Motor neuron (in vitro differentiated cells): ENCODE measurements around the gene ALPI. TPM values are rescaled to one million over a fixed set of nuclear protein-coding genes. Genes with fewer than 3 reads are reported as not detected.

Source experiments
- ATAC-seq, 8 experiments: fragments of 200-7000 bp; cut with Tn5 transposase; replicated peaks in 6 of 8; 2 replicates each; pipeline ENCODE4 v1.8.0; 2021; ENCODE audit warnings: mild to moderate bottlenecking in 8 of 8, moderate library complexity in 8 of 8
- H3K27ac ChIP-seq, 2 donors: fragments of 250-450 bp; sonication (Bioruptor Pico); 2 replicates each; pipeline ENCODE4 v1.9.0; 2021; ENCODE audit warnings: antibody characterized with exemption in 2 of 2, mild to moderate bottlenecking in 2 of 2, moderate library complexity in 1 of 2
- H3K4me1 ChIP-seq, 2 donors: fragments of 250-450 bp; sonication (Bioruptor Pico); replicated peaks in 1 of 2; 2 replicates each; pipeline ENCODE4 v1.6.1; 2021; ENCODE audit warnings: antibody characterized with exemption in 2 of 2, mild to moderate bottlenecking in 2 of 2, moderate library complexity in 1 of 2
- H3K4me3 ChIP-seq, 5 donors: fragments of 250-450 bp; sonication (Bioruptor Pico); 2 replicates each; pipeline ENCODE4 v1.9.0; 2021; ENCODE audit warnings: antibody characterized with exemption in 5 of 5, mild to moderate bottlenecking in 5 of 5, moderate library complexity in 4 of 5
- WGBS, 10 experiments: fragments of 450-650 bp; shearing (Covaris generic); methylation state at CpG; one replicate each; pipeline ENCODE4 v1.0.0; 2022; 5-methylcytosine and 5-hydroxymethylcytosine counted together
- in situ Hi-C, 9 experiments: fragments of 400-800 bp; cut with MboI; loops; one replicate each; pipeline ENCODE4 v1.15.0; 2021; ENCODE audit warnings: low sequenced_read_pairs in 9 of 9, low pct_unique_long_range_greater_than_20kb in 2 of 9; ENCODE audit not compliant: unreplicated experiment in 9 of 9
- total RNA-seq, 8 experiments: library from RNA; unstranded; fragments of 300-600 nt; gene quantifications; 2 replicates each; pipeline versions ENCODE4 v1.2.3 to v1.2.4, GENCODE V29; 2022

The ALPI gene
- total RNA-seq, 8 experiments from 2014 or later = 0.10 to 0.42 (median 0.18) TPM; not detected in 3

DNA sequence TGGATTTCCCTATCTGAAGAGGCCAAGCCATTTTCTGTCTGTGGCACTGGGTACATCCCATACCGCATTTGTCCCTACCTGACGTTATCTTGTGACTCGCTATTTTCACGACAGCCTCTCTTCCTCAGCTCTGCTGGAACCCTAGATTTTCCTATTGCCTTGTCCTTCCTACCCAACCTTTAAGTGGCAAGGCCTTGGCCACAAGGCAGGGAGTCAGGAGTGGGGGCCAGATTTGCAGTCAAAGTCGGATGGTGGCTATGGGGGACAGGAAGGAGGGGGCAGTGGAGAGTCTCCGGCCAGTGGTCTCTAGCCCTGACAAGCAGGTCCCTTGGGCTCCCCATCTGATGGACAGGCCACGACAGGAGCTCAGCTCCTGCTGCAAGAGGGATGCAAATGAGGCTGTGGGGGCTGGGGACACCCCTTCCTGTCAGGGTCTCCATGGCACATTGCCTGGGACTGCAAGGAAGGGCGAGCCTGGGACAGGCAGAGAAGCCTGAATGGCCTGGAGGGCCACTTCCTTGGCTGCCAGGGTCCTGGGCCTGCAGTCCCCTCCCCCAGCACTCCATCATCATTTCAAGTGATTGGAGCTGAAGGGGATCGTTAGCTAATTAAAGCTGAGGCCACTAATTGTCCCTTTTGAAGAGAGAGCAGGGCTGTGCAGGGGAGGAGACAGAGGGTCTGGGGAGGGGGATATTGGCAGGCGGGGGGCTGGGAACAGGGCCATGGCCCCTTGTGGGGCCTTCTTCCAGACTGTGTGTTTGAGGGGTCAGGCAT is 37.9 kb downstream of the ALPI start:
- ATAC-seq = peak in 2 of 8 experiments; percentile 2 to 5
- Histone ChIP-seq H3K4me1 (peaks cover 66 to 67% of the 10 kb centered on the region in 2 donors), H3K4me3 (no peak overlapping the region), H3K27ac (peak overlapping the region; percentile 2 to 13)
- in situ Hi-C loops = no loop called here
- 6 to 100% (median 78%) methylated on average over 1 to 6 of the region's 10 CpGs; no CpG with 5 or more reads in 2 of the 10 experiments for WGBS, 10 experiments

DNA sequence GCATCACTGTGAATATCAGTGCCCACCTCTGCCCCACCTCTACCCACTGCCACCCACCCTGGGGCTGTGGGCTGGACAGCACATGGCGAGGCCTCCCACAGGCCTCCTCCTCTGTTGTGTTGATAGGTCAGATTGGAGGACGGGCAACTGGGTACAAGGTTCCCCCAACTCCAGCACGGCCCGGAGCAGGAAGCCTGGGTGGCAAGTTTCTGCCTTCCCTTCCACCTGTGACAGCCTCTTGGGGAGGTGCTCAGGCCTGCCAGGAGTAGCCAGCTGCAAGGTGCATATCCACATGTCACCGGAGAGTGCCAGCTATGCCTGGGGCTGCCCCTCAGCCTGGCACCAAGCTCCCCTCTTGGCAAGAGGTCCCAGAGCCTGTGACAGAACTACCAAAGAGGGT is 38.6 kb downstream of the ALPI start:
- WGBS, 10 experiments = 80 to 100% (median 80%) methylated on average over 1 to 3 of the region's 5 CpGs; no CpG with 5 or more reads in 7 of the 10 experiments
- in situ Hi-C loops = no loop called here
- no peak overlapping the region for H3K4me3 ChIP-seq
- peaks cover 61 to 63% of the 10 kb centered on the region in 2 donors for H3K4me1 ChIP-seq
- peak overlapping the region; percentile 2 to 13 for H3K27ac ChIP-seq
- no peak for ATAC-seq

DNA sequence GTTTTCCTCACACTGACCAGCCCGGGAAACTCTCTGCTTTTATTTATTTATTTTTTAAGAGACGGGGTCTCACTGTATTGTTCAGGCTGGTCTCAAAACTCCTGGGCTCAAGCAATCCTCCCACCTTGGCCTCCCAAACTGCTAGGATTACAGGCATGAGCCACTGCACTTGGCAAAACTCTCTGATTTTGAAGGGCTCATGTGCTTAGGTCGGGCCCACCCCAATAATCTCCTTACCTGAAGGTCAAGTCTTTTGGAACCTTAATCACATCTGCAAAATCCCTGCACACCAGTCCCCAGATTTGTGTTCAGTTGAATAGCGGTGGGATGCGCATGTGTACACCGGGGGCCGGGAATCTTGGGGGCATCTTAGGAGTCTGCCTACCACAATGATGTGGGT is 39.3 kb downstream of the ALPI start:
- in situ Hi-C loops = no loop called here
- peak overlapping the region in 1 of 2 donors; percentile 21 for H3K27ac ChIP-seq
- no peak for ATAC-seq
- no peak overlapping the region for H3K4me3 ChIP-seq
- WGBS, 10 experiments = 8 to 100% (median 33%) methylated on average over 1 to 6 of the region's 7 CpGs; no CpG with 5 or more reads in 3 of the 10 experiments
- peaks cover 58 to 63% of the 10 kb centered on the region in 2 donors for H3K4me1 ChIP-seq

DNA sequence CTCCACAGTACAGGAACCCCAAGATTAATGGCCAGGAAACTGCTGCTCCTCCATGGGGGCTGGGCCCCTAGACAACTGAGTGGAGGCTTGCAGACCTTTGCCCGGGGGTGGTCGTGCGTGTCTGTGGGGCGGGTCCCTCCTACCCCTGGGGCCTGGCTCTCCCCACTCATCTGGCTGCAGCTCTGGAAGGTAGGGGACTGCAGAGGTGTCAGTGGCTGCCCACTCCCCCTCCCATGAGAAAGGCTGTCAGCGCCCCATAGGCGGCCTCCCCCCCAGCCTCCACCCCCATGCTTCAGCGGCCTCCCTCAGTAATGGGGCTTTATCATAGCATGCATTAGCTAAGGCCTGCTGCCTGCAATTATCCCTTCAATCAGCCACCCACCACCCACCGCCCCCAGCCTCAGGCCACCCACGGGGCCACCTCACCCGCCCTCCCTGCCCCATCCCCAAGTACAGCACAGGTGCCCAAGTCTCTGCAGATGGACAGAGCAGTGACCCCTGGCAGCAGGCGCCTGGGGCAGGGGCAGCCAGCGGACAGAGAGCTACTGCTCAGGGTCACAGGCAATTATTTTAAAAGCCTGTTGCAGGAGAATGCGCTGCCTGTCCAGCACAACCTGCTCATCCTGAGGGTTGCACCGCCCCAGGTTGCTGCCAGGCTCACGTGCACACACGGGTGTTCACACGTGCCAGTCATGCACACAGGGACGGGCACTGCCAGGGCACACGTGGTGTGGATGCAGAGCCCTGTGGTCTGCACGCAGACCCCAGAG is 40.7 kb downstream of the ALPI start:
- in situ Hi-C loops = no loop called here
- 65% methylated on average over 4 of the region's 20 CpGs; no CpG with 5 or more reads in 9 of the 10 experiments for WGBS, 10 experiments
- Histone ChIP-seq H3K27ac (peak overlapping the region; percentile 54 to 56), H3K4me3 (no peak overlapping the region), H3K4me1 (peaks cover 61 to 63% of the 10 kb centered on the region in 2 donors)
- peak in 5 of 8 experiments; percentile 25 to 60 (median 36) for ATAC-seq

DNA sequence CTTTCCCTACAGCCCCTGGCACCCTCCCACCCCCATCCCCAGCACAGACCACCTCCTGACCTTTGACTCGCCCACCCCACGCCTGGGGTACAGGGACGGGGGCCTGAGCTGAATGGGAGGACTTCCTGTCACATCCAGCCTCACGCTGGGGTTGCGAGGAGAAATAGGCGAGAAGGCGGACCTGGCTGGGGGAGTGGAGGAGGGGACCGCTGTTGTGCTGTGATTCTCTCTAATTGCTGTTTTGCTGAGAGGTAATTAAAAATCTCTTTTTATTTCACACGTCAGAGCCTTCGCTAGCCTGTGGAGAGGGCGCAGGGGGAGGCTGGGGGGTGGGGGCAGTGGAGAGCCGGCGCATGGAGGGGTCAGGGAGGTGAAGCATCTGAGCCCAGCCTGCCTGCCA is 41.4 kb downstream of the ALPI start:
- peak in 5 of 8 experiments; percentile 13 to 51 (median 33) for ATAC-seq
- H3K4me1 ChIP-seq = peaks cover 67 to 70% of the 10 kb centered on the region in 2 donors
- H3K4me3 ChIP-seq = no peak overlapping the region
- peak overlapping the region; percentile 54 to 56 for H3K27ac ChIP-seq
- 50% methylated on average over 4 of the region's 13 CpGs; no CpG with 5 or more reads in 9 of the 10 experiments for WGBS, 10 experiments
- in situ Hi-C loops = no loop called here

DNA sequence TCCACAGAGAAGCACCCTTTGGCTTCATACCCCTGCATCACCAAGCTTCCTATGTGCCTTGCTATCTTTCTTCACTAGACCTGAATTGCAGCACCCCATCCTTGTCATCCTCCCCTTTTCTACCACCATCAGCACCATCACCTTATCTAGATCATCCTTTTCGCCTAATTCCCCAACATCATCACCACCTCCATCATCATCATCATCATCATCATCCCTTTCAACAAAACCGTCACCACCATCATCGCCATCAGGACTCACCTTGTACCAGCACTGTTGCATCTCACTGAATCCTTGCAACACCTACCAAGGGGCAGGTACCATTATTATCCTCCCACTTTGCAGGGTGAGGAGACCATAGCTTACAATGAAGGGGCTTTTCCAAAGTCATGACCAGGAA is 42.5 kb downstream of the ALPI start:
- 42 to 100% (median 86%) methylated on average over 2 to 3 of the region's 3 CpGs; no CpG with 5 or more reads in 3 of the 10 experiments for WGBS, 10 experiments
- no peak for ATAC-seq
- in situ Hi-C loops = no loop called here

DNA sequence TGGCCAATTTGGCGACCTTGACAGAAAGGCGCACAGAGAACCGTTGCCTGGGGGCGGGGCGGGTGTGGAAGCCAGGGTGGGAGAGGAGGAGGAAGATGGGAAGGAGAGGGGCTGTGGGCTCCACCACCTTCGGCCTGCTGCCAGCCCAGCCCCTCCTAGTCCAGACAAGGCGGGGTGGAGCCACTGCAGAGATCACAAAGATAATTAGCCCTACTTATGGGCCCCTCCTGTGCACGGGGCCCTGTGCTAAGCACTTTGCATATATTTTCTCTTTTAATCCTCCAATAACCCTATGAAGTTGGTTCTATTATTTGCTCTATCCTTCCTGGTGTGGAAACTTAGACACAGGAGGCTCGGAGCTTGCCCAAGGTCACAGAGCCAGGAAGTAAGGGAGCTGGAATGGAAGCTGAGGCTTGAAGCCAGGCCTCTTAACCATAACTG is 45.4 kb downstream of the ALPI start:
- in situ Hi-C loops = loop anchor here in 2 of 9 experiments (25.0 kb wide), 1 partner anchor 589 kb away; no protein-coding TSS in a partner anchor
- Histone ChIP-seq H3K27ac (peak overlapping the region; percentile 87), H3K4me1 (peaks cover 76 to 81% of the 10 kb centered on the region in 2 donors), H3K4me3 (no peak overlapping the region)
- WGBS, 10 experiments = 0 to 100% (median 60%) methylated on average over 1 to 3 of the region's 9 CpGs; no CpG with 5 or more reads in 5 of the 10 experiments
- no peak for ATAC-seq

More for the DNA sequence above, 42.5 kb downstream of the ALPI start:
- Histone ChIP-seq H3K27ac (no peak overlapping the region), H3K4me1 (peaks cover 70 to 73% of the 10 kb centered on the region in 2 donors), H3K4me3 (no peak overlapping the region)

DNA sequence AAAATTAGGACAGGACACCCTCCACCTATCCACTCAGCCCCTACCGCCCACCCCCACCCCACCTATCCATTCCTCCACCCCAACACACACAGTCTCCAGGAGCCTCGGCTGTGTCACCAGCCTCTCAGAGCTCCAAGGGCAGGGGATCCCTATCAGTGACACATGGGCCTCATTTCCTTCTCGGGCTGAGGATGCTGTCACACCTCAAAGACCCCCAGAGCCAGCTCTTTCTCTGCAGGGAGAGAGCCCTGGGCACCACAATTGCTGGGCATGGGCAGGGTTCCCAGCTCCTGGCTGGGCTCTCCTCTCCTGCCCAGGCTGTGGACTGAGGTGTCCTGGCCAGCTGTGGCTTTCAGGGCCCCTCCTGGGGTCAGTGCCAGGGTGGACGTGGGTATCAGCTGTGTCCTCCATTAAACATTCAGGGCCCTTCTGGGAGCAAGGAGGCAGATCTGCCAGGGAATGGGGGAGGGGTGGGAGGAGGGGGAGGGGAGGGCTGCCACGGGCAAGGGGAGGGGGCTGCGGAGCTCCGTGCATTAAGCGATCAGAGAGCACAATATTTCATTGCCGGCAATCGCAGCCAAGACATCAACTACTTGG is 45.9 kb downstream of the ALPI start:
- Histone ChIP-seq H3K27ac (peak overlapping the region; percentile 87), H3K4me1 (peaks cover 76 to 81% of the 10 kb centered on the region in 2 donors), H3K4me3 (no peak overlapping the region)
- in situ Hi-C loops = loop anchor here in 2 of 9 experiments (25.0 kb wide), 1 partner anchor 590 kb away; no protein-coding TSS in a partner anchor
- WGBS, 10 experiments = no CpG with 5 or more reads among the region's 10 CpGs
- ATAC-seq = no peak

DNA sequence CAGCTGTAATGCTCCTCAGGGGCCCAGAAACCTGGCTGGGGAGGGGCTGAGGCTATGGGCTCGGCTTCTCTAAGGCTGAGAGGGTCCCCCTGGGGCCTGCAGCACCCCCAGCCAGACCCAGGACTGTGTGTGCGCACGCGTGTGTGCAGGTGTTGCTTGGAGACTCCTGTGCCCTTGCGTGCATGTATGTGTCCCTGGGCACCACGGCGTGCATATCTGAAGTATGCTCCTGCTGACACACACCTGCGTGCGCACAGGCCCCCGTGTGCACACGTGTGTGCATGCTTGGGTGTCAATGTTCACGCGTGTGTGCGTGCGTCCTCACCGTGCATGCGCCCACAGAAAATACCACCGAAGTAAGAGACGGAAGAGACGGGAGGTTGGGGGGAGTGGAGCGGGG is 46.6 kb downstream of the ALPI start:
- peak in 5 of 8 experiments; percentile 7 to 45 (median 23) for ATAC-seq
- peak overlapping the region in 2 of 5 donors; percentile 31 to 34 for H3K4me3 ChIP-seq
- H3K27ac ChIP-seq = peak overlapping the region; percentile 87
- WGBS, 10 experiments = 0 to 25% (median 10%) methylated on average over 1 to 9 of the region's 21 CpGs; no CpG with 5 or more reads in 7 of the 10 experiments
- in situ Hi-C loops = loop anchor here in 2 of 9 experiments (25.0 kb wide), 1 partner anchor 590 kb away; no protein-coding TSS in a partner anchor
- H3K4me1 ChIP-seq = peaks cover 76 to 81% of the 10 kb centered on the region in 2 donors

DNA sequence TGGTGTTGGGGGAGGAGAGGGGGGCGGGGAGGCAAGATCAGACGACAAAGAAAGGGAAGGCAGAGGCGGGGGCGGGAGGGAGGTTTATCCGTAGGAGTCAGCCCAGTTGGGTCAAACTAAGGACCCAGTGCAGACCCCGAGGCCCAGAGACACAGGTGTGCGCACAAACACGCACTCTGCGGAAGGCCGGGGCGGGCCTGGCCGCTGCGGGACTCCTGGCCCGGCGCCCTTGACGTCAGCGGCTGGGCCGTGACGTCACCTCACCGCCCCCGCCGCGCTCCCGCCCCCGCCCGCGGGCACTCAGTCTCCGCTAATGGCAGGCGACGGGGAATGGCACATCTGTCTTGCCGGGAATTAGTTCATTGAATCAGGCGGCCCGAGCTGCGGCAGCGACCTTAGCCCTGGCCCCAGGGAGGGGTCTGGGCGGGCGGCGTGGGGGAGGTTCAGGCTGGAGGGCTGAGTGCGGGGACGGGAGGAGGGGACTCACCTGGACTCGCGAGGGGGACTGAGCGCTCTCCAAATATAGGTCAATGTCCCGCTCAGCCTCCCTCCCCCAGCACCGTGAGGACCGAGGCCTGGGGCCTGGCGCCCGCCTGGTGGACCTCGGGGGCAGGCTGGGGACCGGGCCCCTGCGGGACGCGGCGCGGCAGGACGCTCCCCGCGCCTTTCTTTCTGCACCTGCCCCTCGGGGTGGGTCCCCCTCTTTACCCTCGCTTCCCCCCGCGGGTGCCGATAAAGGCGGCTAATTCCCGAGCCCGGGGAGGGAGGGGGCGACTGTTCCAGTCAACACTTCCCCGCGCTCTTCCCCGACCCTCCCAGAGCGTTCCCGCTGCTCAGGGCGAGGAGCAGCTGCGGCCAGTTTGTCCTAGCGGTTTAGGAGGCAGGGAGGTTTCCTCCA is 47.2 kb downstream of the ALPI start:
- Histone ChIP-seq H3K27ac (peak overlapping the region; percentile 87), H3K4me3 (peak overlapping the region; percentile 7 to 34 (median 18)), H3K4me1 (peaks cover 72 to 82% of the 10 kb centered on the region in 2 donors)
- ATAC-seq = peak; percentile 60 to 72 (median 65)
- in situ Hi-C loops = loop anchor here in 2 of 9 experiments (25.0 kb wide), 1 partner anchor 591 kb away; no protein-coding TSS in a partner anchor
- WGBS, 10 experiments = no CpG with 5 or more reads among the region's 75 CpGs

DNA sequence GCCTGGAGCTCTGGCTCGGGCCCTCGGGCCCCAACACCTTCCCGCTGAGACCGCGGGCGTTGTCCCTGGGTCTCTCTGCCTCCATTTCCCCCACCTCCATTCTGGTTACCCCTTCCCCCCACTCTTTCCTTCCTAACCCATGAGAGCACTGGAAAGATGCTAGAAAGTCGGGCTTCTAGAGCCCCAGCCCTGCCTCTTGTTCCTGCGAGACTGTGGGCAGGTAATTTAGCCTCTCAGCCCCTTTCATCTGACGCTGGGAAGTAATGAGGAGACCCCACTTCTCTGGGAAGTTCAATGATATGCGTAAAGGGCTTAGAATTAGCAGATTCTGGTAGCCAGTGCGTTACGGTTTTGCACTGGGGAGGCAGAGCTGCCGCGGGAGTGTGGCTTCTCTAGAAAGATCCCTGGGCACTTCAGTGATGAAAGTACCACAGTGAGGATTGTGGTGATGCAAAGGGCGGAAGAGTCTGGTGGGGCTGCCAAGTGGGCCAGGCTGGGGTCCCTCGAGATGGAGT is 47.9 kb downstream of the ALPI start:
- in situ Hi-C loops = loop anchor here in 2 of 9 experiments (25.0 kb wide), 1 partner anchor 592 kb away; no protein-coding TSS in a partner anchor
- Histone ChIP-seq H3K27ac (peak overlapping the region; percentile 87), H3K4me1 (peaks cover 72 to 82% of the 10 kb centered on the region in 2 donors), H3K4me3 (peak overlapping the region in 3 of 5 donors; percentile 18 to 34 (median 31))
- ATAC-seq = no peak
- 0 to 50% (median 31%) methylated on average over 2 to 7 of the region's 16 CpGs; no CpG with 5 or more reads in 1 of the 10 experiments for WGBS, 10 experiments
